Keratinocyte (primary cell): Measurements from ENCODE around the gene HOXB9. TPM values are rescaled to one million over a fixed set of nuclear protein-coding genes. Genes with fewer than 3 reads are reported as not detected.

Experiments used
- DNase-seq: peaks from one replicate; pipeline ENCODE4 v3.0.0-alpha.2; 2011; ENCODE audit warnings: low read depth, missing footprints, low spot score
- FAIRE-seq: peaks from 2 replicates; lab custom pipeline; 2011; peaks lifted over from hg19 to GRCh38; lab: Jason Lieb, UNC
- H2AFZ ChIP-seq: 2 replicates; pipeline ENCODE4 v1.6.0; 2012; ENCODE audit warnings: low read length, control low read depth, inconsistent platforms; ENCODE audit not compliant: control insufficient read depth
- H3K27ac ChIP-seq: 2 replicates; pipeline ENCODE4 v1.5.1; 2011; ENCODE audit warnings: low read length; ENCODE audit not compliant: control insufficient read depth, insufficient read depth
- H3K27me3 ChIP-seq: 3 replicates; pipeline ENCODE4 v1.6.0; 2011; ENCODE audit warnings: low read length; ENCODE audit not compliant: control insufficient read depth, insufficient read depth; ENCODE audit errors: extremely low read depth
- H3K36me3 ChIP-seq, 2 experiments: 2 replicates in 1 of 2; 3 replicates in 1 of 2; pipeline ENCODE4 v1.5.1; 2011; ENCODE audit warnings: low read length in 2 of 2, mild to moderate bottlenecking in 1 of 2; ENCODE audit not compliant: control insufficient read depth in 2 of 2, insufficient read depth in 2 of 2; ENCODE audit errors: extremely low read depth in 1 of 2
- H3K4me1 ChIP-seq: 3 replicates; pipeline ENCODE4 v1.5.1; 2011; ENCODE audit warnings: low read length; ENCODE audit not compliant: control insufficient read depth, insufficient read depth; ENCODE audit errors: extremely low read depth
- H3K4me2 ChIP-seq: 3 replicates; pipeline ENCODE4 v1.6.0; 2011; ENCODE audit warnings: low read depth, low read length; ENCODE audit not compliant: control insufficient read depth, insufficient read depth; ENCODE audit errors: extremely low read depth
- H3K4me3 ChIP-seq, 3 experiments: fragments of 200-600 bp in 1 of 3; sonication (generic) in 1 of 3; 2 replicates in 2 of 3; 3 replicates in 1 of 3; pipeline ENCODE4 v1.5.1; 2011 to 2016; ENCODE audit warnings: low read length in 3 of 3, mild to moderate bottlenecking in 3 of 3, control low read depth in 2 of 3, inconsistent platforms in 1 of 3, low read depth in 1 of 3, mixed read lengths in 1 of 3, mixed run types in 1 of 3, moderate library complexity in 1 of 3; ENCODE audit not compliant: control insufficient read depth in 2 of 3, insufficient read depth in 2 of 3; ENCODE audit errors: extremely low read depth in 1 of 3
- H3K79me2 ChIP-seq: 2 replicates; pipeline ENCODE4 v1.6.0; 2012; ENCODE audit warnings: low read length; ENCODE audit not compliant: control insufficient read depth, insufficient read depth
- H3K9ac ChIP-seq: 3 replicates; pipeline ENCODE4 v1.6.0; 2011; ENCODE audit warnings: low read length; ENCODE audit not compliant: control insufficient read depth, insufficient read depth; ENCODE audit errors: extremely low read depth
- H3K9me1 ChIP-seq: 3 replicates; pipeline ENCODE4 v1.6.0; 2011; ENCODE audit warnings: low read length; ENCODE audit not compliant: control insufficient read depth, insufficient read depth; ENCODE audit errors: extremely low read depth
- H3K9me3 ChIP-seq: 2 replicates; pipeline ENCODE4 v1.5.1; 2012; ENCODE audit warnings: low read depth, low read length; ENCODE audit not compliant: control insufficient read depth
- H4K20me1 ChIP-seq: 3 replicates; pipeline ENCODE4 v1.6.0; 2011; ENCODE audit warnings: low read length; ENCODE audit not compliant: control insufficient read depth, insufficient read depth; ENCODE audit errors: extremely low read depth
- CTCF ChIP-seq, 3 experiments: IDR thresholded peaks in 1 of 3; conservative IDR thresholded peaks in 1 of 3; optimal IDR thresholded peaks in 1 of 3; 2 replicates in 2 of 3; 3 replicates in 1 of 3; pipeline versions ENCODE3 to v1.5.1; 2011; ENCODE audit warnings: low read length in 3 of 3, mild to moderate bottlenecking in 3 of 3, moderate library complexity in 2 of 3, control low read depth in 1 of 3, inconsistent platforms in 1 of 3; ENCODE audit not compliant: insufficient read depth in 2 of 3; ENCODE audit errors: extremely low read depth in 1 of 3
- EZH2 ChIP-seq: IDR thresholded peaks from one replicate; pipeline ENCODE4 v1.6.1; 2012; ENCODE audit warnings: inconsistent platforms, mild to moderate bottlenecking, low read length, moderate library complexity
- dilution Hi-C: fragments of 300-500 bp; cut with MboI; formaldehyde crosslinking; loops from one replicate; pipeline ENCODE4 v1.7.0; 2020; ENCODE audit warnings: low sequenced_read_pairs; ENCODE audit not compliant: extremely low pct_ligation_motif_present
- polyA plus RNA-seq, 5 experiments: library from polyadenylated mRNA; depleted of rRNA in 3 of 5; stranded (reverse) in 3 of 5; stranded (forward) in 1 of 5; unstranded in 1 of 5; fragments of >200 nt; gene quantifications; 1 replicate in 1 of 5; 2 replicates in 3 of 5; 3 replicates in 1 of 5; pipeline versions ENCODE4 v1.2.1 to v1.2.3, GENCODE V29; 2011 to 2012; ENCODE audit warnings: missing spikeins in 2 of 5, low read depth in 1 of 5, low replicate concordance in 1 of 5
- small RNA-seq, 3 experiments: library from RNA; depleted of rRNA; stranded (forward); fragments of <200 nt; gene quantifications; one replicate each; pipeline ENCODE3, GENCODE V24; 2012; ENCODE audit warnings: low read depth in 3 of 3, low replicate concordance in 1 of 3; ENCODE audit not compliant: insufficient read length in 3 of 3

HOXB9 gene
- polyA plus RNA-seq, 1 donor (not counting 4 experiments of a cell fraction or from before 2014, with no cell fraction given): 0.03 TPM

- Histone ChIP-seq H3K9me3 (no peaks in the 10 kb centered on the region), H2AFZ (no peak overlapping the region), H3K27ac (no peak overlapping the region), H4K20me1 (no peaks in the 10 kb centered on the region), H3K4me2 (no peak overlapping the region), H3K36me3 (peaks cover 0 to 2% of the 10 kb centered on the region in 2 experiments), H3K27me3 (peaks cover 87% of the 10 kb centered on the region), H3K9ac (no peak overlapping the region), H3K79me2 (no peaks in the 10 kb centered on the region), H3K9me1 (no peaks in the 10 kb centered on the region), H3K4me3 (no peak overlapping the region), H3K4me1 (peaks cover 25% of the 10 kb centered on the region)
- TF ChIP-seq EZH2 (no peak), CTCF (optimal IDR thresholded peaks at IDR 0.05 in 1 of 3, IDR thresholded peaks at IDR 0.05 in 1 of 3, conservative IDR thresholded peaks at IDR 0.05 in 1 of 3; ENCODE audit: extremely low read depth in 1 of 3, insufficient read depth in 2 of 3, low read length in 3 of 3) (no peak)
- dilution Hi-C loops: no loop called here
- FAIRE-seq: no peak
- DNase-seq: no peak
Observed at GRCh38 chr17:48574505-48575065, 51.6 kb downstream of the HOXB9 start.

- FAIRE-seq: no peak
- TF ChIP-seq EZH2 (no peak), CTCF (optimal IDR thresholded peaks at IDR 0.05 in 1 of 3, IDR thresholded peaks at IDR 0.05 in 1 of 3, conservative IDR thresholded peaks at IDR 0.05 in 1 of 3; ENCODE audit: extremely low read depth in 1 of 3, insufficient read depth in 2 of 3, low read length in 3 of 3) (no peak)
- H3K36me3 ChIP-seq: peaks cover 0 to 2% of the 10 kb centered on the region in 2 experiments
- H3K4me1 ChIP-seq: peaks cover 18% of the 10 kb centered on the region
- H3K79me2 ChIP-seq: no peaks in the 10 kb centered on the region
- no peak overlapping the region for H3K4me2 ChIP-seq
- peaks cover 78% of the 10 kb centered on the region for H3K27me3 ChIP-seq
- DNase-seq: no peak
- H4K20me1 ChIP-seq: no peaks in the 10 kb centered on the region
- H3K27ac ChIP-seq: no peak overlapping the region
- H3K4me3 ChIP-seq: no peak overlapping the region
- dilution Hi-C loops: no loop called here
- H2AFZ ChIP-seq: no peak overlapping the region
- H3K9ac ChIP-seq: no peak overlapping the region
- H3K9me3 ChIP-seq: no peaks in the 10 kb centered on the region
- H3K9me1 ChIP-seq: no peaks in the 10 kb centered on the region
Observed at GRCh38 chr17:48571826-48572417, 54.2 kb downstream of the HOXB9 start.

Small RNA genes within 50 kb of the gene (small RNA-seq; reads per million reads assigned to genes)
- 0 to 0.75 (median 0.33) reads per million in 3 experiments for gene MIR196A1

Other genes starting within 250 kb of the HOXB9 start
- gene SKAP1, start 196.1 kb downstream of the HOXB9 start, polyA plus RNA-seq: 0.09 TPM in 1 of 3 replicates, not detected in the others
- gene HOXB1, start 95.3 kb downstream of the HOXB9 start, polyA plus RNA-seq: not detected in 3 replicates
- gene HOXB2, start 81.2 kb downstream of the HOXB9 start, polyA plus RNA-seq: 3.0 to 5.7 TPM (median 3.8 TPM) in 3 replicates
- gene HOXB4, start 48.0 kb downstream of the HOXB9 start, polyA plus RNA-seq: 0.46 to 0.89 TPM (median 0.59 TPM) in 3 replicates
- 0.63 to 1.2 TPM (median 1.1 TPM) in 3 replicates for gene HOXB3, start 36.1 kb downstream of the HOXB9 start, polyA plus RNA-seq
- 0.04 to 0.19 TPM in 2 of 3 replicates, not detected in the other for gene HOXB5, start 32.6 kb downstream of the HOXB9 start, polyA plus RNA-seq
- gene HOXB6, start 21.4 kb downstream of the HOXB9 start, polyA plus RNA-seq: 0.62 to 0.77 TPM (median 0.68 TPM) in 3 replicates
- 0.68 to 1.2 TPM (median 1.0 TPM) in 3 replicates for gene HOXB7, start 15.3 kb downstream of the HOXB9 start, polyA plus RNA-seq
- not detected in 3 replicates for gene HOXB8, start 11.1 kb downstream of the HOXB9 start, polyA plus RNA-seq
- gene PRAC1, start 96.2 kb upstream of the HOXB9 start, polyA plus RNA-seq: not detected in 3 replicates
- gene PRAC2, start 96.8 kb upstream of the HOXB9 start, polyA plus RNA-seq: not detected in 3 replicates
- not detected in 3 replicates for gene HOXB13, start 102.4 kb upstream of the HOXB9 start, polyA plus RNA-seq
- gene TTLL6, start 190.9 kb upstream of the HOXB9 start, polyA plus RNA-seq: not detected in 3 replicates
- 58.8 to 79.7 TPM (median 76.0 TPM) in 3 replicates for gene CALCOCO2, start 204.7 kb upstream of the HOXB9 start, polyA plus RNA-seq